Measurements from ENCODE around the gene CRHR2.

CRHR2 gene

GRCh38 chr7:30664184-30664885 is 17.9 kb downstream of the CRHR2 start:
- Histone ChIP-seq H2AFZ (ENCODE audit: low read length) (no peak overlapping the region), H3K9ac (ENCODE audit: low read length) (no peak overlapping the region), H3K27me3 (ENCODE audit: insufficient read depth, low read length) (no peaks in the 10 kb centered on the region; the same call in 1 of the 2 replicates), H3K4me1 (ENCODE audit: insufficient read depth, low read length, severe bottlenecking) (no peaks in the 10 kb centered on the region), H3K27ac (ENCODE audit: low read depth, low read length, poor library complexity, severe bottlenecking) (no peak overlapping the region), H3K4me3 (ENCODE audit: low read depth, low read length, poor library complexity, severe bottlenecking) (no peak overlapping the region), H3F3A (ENCODE audit: insufficient read depth, low read length) (no peaks in the 10 kb centered on the region), H3K9me3 (ENCODE audit: low read length) (no peaks in the 10 kb centered on the region), H3K4me2 (ENCODE audit: low read length) (no peak overlapping the region), H3K36me3 (ENCODE audit: insufficient read depth, low read length) (no peaks in the 10 kb centered on the region), H4K20me1 (ENCODE audit: insufficient read depth, low read length) (no peaks in the 10 kb centered on the region), H3K79me2 (ENCODE audit: insufficient read depth, low read length) (no peaks in the 10 kb centered on the region), H3K9me2 (ENCODE audit: low read depth, low read length) (no peaks in the 10 kb centered on the region)
- no peak for TF ChIP-seq CTCF (IDR thresholded peaks at IDR 0.05; ENCODE audit: low read length)
- TF ChIP-seq EZH2 (IDR thresholded peaks at IDR 0.05; ENCODE audit: borderline replicate concordance, low read length) = no peak

- no peaks in the 10 kb centered on the region for H3K79me2 ChIP-seq (ENCODE audit: insufficient read depth, low read length)
These were observed 18.8 kb downstream of the CRHR2 start for GRCh38 chr7:30663414-30663813.

GRCh38 chr7:30662431-30662939 is 19.8 kb downstream of the CRHR2 start:
- H3K4me1 ChIP-seq (ENCODE audit: insufficient read depth, low read length, severe bottlenecking) = no peaks in the 10 kb centered on the region
- no peak overlapping the region for H3K9ac ChIP-seq (ENCODE audit: low read length)
- no peaks in the 10 kb centered on the region for H3K9me3 ChIP-seq (ENCODE audit: low read length)
- no peak overlapping the region for H3K4me3 ChIP-seq (ENCODE audit: low read depth, low read length, poor library complexity, severe bottlenecking)
- H3K4me2 ChIP-seq (ENCODE audit: low read length) = no peak overlapping the region
- H3K9me2 ChIP-seq (ENCODE audit: low read depth, low read length) = no peaks in the 10 kb centered on the region
- no peaks in the 10 kb centered on the region for H3F3A ChIP-seq (ENCODE audit: insufficient read depth, low read length)
- TF ChIP-seq CTCF (IDR thresholded peaks at IDR 0.05; ENCODE audit: low read length) (no peak), EZH2 (IDR thresholded peaks at IDR 0.05; ENCODE audit: borderline replicate concordance, low read length) (no peak)
- no peaks in the 10 kb centered on the region for H3K36me3 ChIP-seq (ENCODE audit: insufficient read depth, low read length)
- no peaks in the 10 kb centered on the region for H3K79me2 ChIP-seq (ENCODE audit: insufficient read depth, low read length)
- no peaks in the 10 kb centered on the region; the same call in 1 of the 2 replicates for H3K27me3 ChIP-seq (ENCODE audit: insufficient read depth, low read length)
- H3K27ac ChIP-seq (ENCODE audit: low read depth, low read length, poor library complexity, severe bottlenecking) = no peak overlapping the region
- no peak overlapping the region for H2AFZ ChIP-seq (ENCODE audit: low read length)
- no peaks in the 10 kb centered on the region for H4K20me1 ChIP-seq (ENCODE audit: insufficient read depth, low read length)

More at GRCh38 chr7:30663414-30663813, 18.8 kb downstream of the CRHR2 start:
- Histone ChIP-seq H3K27ac (ENCODE audit: low read depth, low read length, poor library complexity, severe bottlenecking) (no peak overlapping the region), H3K4me2 (ENCODE audit: low read length) (no peak overlapping the region), H2AFZ (ENCODE audit: low read length) (no peak overlapping the region), H3K9ac (ENCODE audit: low read length) (no peak overlapping the region), H3K27me3 (ENCODE audit: insufficient read depth, low read length) (no peaks in the 10 kb centered on the region; the same call in 1 of the 2 replicates), H3K4me3 (ENCODE audit: low read depth, low read length, poor library complexity, severe bottlenecking) (no peak overlapping the region), H4K20me1 (ENCODE audit: insufficient read depth, low read length) (no peaks in the 10 kb centered on the region), H3K4me1 (ENCODE audit: insufficient read depth, low read length, severe bottlenecking) (no peaks in the 10 kb centered on the region), H3F3A (ENCODE audit: insufficient read depth, low read length) (no peaks in the 10 kb centered on the region), H3K9me2 (ENCODE audit: low read depth, low read length) (no peaks in the 10 kb centered on the region), H3K36me3 (ENCODE audit: insufficient read depth, low read length) (no peaks in the 10 kb centered on the region), H3K9me3 (ENCODE audit: low read length) (no peaks in the 10 kb centered on the region)
- TF ChIP-seq EZH2 (IDR thresholded peaks at IDR 0.05; ENCODE audit: borderline replicate concordance, low read length) = no peak
- TF ChIP-seq CTCF (IDR thresholded peaks at IDR 0.05; ENCODE audit: low read length) = no peak
